GM19372 (cell line): Measurements from ENCODE around the gene GRK5.

ENCODE experiments used
- ATAC-seq: cut with Tn5 transposase; IDR thresholded peaks from one replicate; pipeline ENCODE4 v1.9.1; 2021; ENCODE audit warnings: mild to moderate bottlenecking, low read depth, moderate library complexity; ENCODE audit not compliant: unreplicated experiment

The GRK5 gene

GRCh38 chr10:119333146-119333792 is 125.9 kb downstream of the GRK5 start:
- no peak for ATAC-seq

GRCh38 chr10:119335671-119336353 is 128.4 kb downstream of the GRK5 start:
- no peak for ATAC-seq

- ATAC-seq = no peak
These were observed 129.2 kb downstream of the GRK5 start for GRCh38 chr10:119336599-119336998.

- no peak for ATAC-seq
These were observed 129.9 kb downstream of the GRK5 start for GRCh38 chr10:119337223-119337622.

- no peak for ATAC-seq
These were observed 130.5 kb downstream of the GRK5 start for GRCh38 chr10:119337796-119338432.

- ATAC-seq = no peak
These were observed 131.7 kb downstream of the GRK5 start for GRCh38 chr10:119339109-119339508.

- no peak for ATAC-seq
These were observed 133.6 kb downstream of the GRK5 start for GRCh38 chr10:119340893-119341458.

- no peak for ATAC-seq
These were observed 134.3 kb downstream of the GRK5 start for GRCh38 chr10:119341459-119342301.

- ATAC-seq = no peak
These were observed 135.0 kb downstream of the GRK5 start for GRCh38 chr10:119342335-119342734.

- ATAC-seq = no peak
These were observed 135.7 kb downstream of the GRK5 start for GRCh38 chr10:119343011-119343601.

- ATAC-seq = no peak
These were observed 137.0 kb downstream of the GRK5 start for GRCh38 chr10:119344381-119344780.

GRCh38 chr10:119346095-119346832 is 138.9 kb downstream of the GRK5 start:
- ATAC-seq = no peak

- ATAC-seq = no peak
These were observed 140.0 kb downstream of the GRK5 start for GRCh38 chr10:119347181-119347974.

GRCh38 chr10:119348106-119348505 is 140.7 kb downstream of the GRK5 start:
- no peak for ATAC-seq

- ATAC-seq = no peak
These were observed 141.3 kb downstream of the GRK5 start for GRCh38 chr10:119348516-119349240.

GRCh38 chr10:119349341-119349740 is 142.0 kb downstream of the GRK5 start:
- no peak for ATAC-seq

GRCh38 chr10:119349937-119350501 is 142.6 kb downstream of the GRK5 start:
- no peak for ATAC-seq
